SK-N-SH (cell line): ENCODE data around the gene PCNX2.

Source experiments
- EP300 ChIP-seq, 2 experiments: IDR thresholded peaks; 2 replicates each; pipeline versions ENCODE4 v1.4.0 to v1.6.1; 2012; ENCODE audit warnings: borderline replicate concordance in 1 of 2, low read depth in 1 of 2, low read length in 1 of 2
- POLR2AphosphoS5 ChIP-seq: IDR thresholded peaks from 2 replicates; pipeline ENCODE4 v1.6.1; 2012; ENCODE audit warnings: low read depth, low read length
- RAD21 ChIP-seq: IDR thresholded peaks from 2 replicates; pipeline ENCODE4 v1.6.1; 2012; ENCODE audit warnings: mild to moderate bottlenecking, low read length
- SMC3 ChIP-seq: IDR thresholded peaks from 2 replicates; pipeline ENCODE4 v1.6.1; 2012; ENCODE audit warnings: low read depth, low read length, improper control_type of control experiment
- TEAD4 ChIP-seq: IDR thresholded peaks from 2 replicates; pipeline ENCODE4 v1.4.0; 2012; ENCODE audit warnings: mild to moderate bottlenecking, borderline replicate concordance; ENCODE audit not compliant: insufficient read depth
- YY1 ChIP-seq: IDR thresholded peaks from 2 replicates; pipeline ENCODE4 v1.4.0; 2012; ENCODE audit warnings: low read depth, mild to moderate bottlenecking
- TF ChIP-seq, protein P1 (sequence below): fragments of 200-600 bp; sonication (generic); IDR thresholded peaks from 2 replicates; pipeline ENCODE4 v1.6.1; 2017; ENCODE audit warnings: antibody characterized with exemption, mild to moderate bottlenecking, moderate library complexity
- TF ChIP-seq, protein P2 (sequence below): fragments of 150-350 bp; IDR thresholded peaks from 2 replicates; pipeline ENCODE4 v1.6.1; 2017; ENCODE audit warnings: antibody characterized with exemption, low read length, low read depth, borderline replicate concordance
- TF ChIP-seq, protein P3 (sequence below): IDR thresholded peaks from 2 replicates; pipeline ENCODE4 v1.4.0; 2012; ENCODE audit warnings: low read depth
- TF ChIP-seq, protein P4 (sequence below): IDR thresholded peaks from 2 replicates; pipeline ENCODE4; 2012
- TF ChIP-seq, protein P5 (sequence below): IDR thresholded peaks from 2 replicates; pipeline ENCODE4 v1.4.0; 2012; ENCODE audit warnings: low read depth, borderline replicate concordance
- TF ChIP-seq, protein P6 (sequence below): fragments of 150-350 bp; IDR thresholded peaks from 2 replicates; pipeline ENCODE4 v1.6.1; 2016; ENCODE audit warnings: mild to moderate bottlenecking, low read depth, low read length

DNA sequence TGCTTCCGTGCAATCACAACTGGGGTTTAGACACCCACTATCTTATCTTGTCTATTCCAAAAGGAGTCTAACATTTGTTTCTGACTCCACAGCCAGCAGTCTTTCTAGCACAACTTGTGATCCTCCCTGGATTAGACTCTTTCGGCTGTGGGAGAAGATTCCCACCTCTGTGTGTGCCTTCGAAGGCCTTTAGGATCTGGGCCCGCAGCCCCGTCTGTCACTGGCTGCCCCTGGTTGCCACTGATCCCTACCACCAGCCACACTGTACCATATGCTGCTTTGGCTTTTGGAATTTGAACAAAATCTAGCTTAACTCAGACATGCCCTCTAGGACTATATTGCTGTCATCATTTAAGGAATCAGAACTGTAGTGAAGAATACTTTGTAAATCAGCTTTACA lies 327.1 kb downstream of the PCNX2 start:
- TF ChIP-seq, protein P1, sequence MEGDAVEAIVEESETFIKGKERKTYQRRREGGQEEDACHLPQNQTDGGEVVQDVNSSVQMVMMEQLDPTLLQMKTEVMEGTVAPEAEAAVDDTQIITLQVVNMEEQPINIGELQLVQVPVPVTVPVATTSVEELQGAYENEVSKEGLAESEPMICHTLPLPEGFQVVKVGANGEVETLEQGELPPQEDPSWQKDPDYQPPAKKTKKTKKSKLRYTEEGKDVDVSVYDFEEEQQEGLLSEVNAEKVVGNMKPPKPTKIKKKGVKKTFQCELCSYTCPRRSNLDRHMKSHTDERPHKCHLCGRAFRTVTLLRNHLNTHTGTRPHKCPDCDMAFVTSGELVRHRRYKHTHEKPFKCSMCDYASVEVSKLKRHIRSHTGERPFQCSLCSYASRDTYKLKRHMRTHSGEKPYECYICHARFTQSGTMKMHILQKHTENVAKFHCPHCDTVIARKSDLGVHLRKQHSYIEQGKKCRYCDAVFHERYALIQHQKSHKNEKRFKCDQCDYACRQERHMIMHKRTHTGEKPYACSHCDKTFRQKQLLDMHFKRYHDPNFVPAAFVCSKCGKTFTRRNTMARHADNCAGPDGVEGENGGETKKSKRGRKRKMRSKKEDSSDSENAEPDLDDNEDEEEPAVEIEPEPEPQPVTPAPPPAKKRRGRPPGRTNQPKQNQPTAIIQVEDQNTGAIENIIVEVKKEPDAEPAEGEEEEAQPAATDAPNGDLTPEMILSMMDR = no peak
- TF ChIP-seq, protein P2, sequence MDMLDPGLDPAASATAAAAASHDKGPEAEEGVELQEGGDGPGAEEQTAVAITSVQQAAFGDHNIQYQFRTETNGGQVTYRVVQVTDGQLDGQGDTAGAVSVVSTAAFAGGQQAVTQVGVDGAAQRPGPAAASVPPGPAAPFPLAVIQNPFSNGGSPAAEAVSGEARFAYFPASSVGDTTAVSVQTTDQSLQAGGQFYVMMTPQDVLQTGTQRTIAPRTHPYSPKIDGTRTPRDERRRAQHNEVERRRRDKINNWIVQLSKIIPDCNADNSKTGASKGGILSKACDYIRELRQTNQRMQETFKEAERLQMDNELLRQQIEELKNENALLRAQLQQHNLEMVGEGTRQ = no peak
- TF ChIP-seq POLR2AphosphoS5 (no peak), EP300 (IDR thresholded peaks at IDR 0.05; ENCODE audit: borderline replicate concordance in 1 of 2, low read depth in 1 of 2, low read length in 1 of 2) (no peak), YY1 (no peak), SMC3 (no peak), TEAD4 (no peak), RAD21 (no peak)
- TF ChIP-seq, protein P3, sequence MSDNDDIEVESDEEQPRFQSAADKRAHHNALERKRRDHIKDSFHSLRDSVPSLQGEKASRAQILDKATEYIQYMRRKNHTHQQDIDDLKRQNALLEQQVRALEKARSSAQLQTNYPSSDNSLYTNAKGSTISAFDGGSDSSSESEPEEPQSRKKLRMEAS = no peak
- TF ChIP-seq, protein P4, sequence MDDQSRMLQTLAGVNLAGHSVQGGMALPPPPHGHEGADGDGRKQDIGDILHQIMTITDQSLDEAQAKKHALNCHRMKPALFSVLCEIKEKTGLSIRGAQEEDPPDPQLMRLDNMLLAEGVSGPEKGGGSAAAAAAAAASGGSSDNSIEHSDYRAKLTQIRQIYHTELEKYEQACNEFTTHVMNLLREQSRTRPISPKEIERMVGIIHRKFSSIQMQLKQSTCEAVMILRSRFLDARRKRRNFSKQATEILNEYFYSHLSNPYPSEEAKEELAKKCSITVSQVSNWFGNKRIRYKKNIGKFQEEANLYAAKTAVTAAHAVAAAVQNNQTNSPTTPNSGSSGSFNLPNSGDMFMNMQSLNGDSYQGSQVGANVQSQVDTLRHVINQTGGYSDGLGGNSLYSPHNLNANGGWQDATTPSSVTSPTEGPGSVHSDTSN = no peak
- TF ChIP-seq, protein P5, sequence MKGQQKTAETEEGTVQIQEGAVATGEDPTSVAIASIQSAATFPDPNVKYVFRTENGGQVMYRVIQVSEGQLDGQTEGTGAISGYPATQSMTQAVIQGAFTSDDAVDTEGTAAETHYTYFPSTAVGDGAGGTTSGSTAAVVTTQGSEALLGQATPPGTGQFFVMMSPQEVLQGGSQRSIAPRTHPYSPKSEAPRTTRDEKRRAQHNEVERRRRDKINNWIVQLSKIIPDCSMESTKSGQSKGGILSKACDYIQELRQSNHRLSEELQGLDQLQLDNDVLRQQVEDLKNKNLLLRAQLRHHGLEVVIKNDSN = no peak
- TF ChIP-seq, protein P6, sequence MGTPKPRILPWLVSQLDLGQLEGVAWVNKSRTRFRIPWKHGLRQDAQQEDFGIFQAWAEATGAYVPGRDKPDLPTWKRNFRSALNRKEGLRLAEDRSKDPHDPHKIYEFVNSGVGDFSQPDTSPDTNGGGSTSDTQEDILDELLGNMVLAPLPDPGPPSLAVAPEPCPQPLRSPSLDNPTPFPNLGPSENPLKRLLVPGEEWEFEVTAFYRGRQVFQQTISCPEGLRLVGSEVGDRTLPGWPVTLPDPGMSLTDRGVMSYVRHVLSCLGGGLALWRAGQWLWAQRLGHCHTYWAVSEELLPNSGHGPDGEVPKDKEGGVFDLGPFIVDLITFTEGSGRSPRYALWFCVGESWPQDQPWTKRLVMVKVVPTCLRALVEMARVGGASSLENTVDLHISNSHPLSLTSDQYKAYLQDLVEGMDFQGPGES = no peak
